Measurements from ENCODE around the gene ING1.
"Not testable (repeated sequence)": the region's sequence is repeated elsewhere in the genome, so short reads cannot be mapped to it uniquely, and the experiment has no call there.

Gene ING1, protein sequence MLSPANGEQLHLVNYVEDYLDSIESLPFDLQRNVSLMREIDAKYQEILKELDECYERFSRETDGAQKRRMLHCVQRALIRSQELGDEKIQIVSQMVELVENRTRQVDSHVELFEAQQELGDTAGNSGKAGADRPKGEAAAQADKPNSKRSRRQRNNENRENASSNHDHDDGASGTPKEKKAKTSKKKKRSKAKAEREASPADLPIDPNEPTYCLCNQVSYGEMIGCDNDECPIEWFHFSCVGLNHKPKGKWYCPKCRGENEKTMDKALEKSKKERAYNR
- total RNA-seq = 24.2 to 29.2 (median 26.9) reads per million in 4 experiments

GRCh38 chr13:110713642-110713952 is at the start of gene ING1:
TSS of gene ING1 (plus strand) at chr13:110713700. CDS start at chr13:110714150, 450 bp downstream.
- DNase-seq = no peak

DNA sequence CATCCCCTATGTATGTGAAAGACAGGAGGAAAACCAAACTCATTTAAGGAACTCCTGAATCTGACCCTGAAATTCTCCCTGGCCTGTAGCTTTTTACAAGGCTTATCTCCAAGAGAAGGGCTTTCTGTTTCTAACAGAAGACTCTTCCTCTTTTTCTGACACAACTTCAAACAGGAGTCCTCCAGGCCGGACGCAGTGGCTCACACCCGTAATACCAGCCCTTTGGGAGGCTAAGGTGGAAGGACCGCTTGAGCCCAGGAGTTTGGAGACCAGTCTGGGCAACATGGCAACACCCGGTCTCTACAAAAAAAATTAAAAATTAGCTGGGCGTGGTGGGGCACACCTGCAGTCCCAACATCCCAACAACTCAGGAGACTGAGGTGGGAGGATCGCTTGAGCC is 49.5 kb upstream of the ING1 start:
- no peak for DNase-seq

- DNase-seq = no peak
These were observed 48.8 kb upstream of the ING1 start for GRCh38 chr13:110664673-110665072.

- DNase-seq = no peak
These were observed 47.8 kb upstream of the ING1 start for GRCh38 chr13:110665491-110666254.

DNA sequence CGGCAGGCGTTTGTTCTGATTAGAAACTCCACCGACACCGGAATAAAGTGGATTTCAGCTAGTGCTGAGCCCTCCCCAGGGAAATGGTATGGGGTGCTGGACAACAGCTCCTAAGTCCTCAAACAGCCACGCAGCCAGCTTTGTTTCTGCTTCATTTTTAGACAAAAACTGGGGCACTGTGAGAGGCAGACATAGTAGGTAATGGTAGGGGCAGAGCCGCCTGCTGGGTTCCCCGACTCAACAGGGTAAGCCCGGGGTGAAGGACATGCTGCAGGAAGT is 47.3 kb upstream of the ING1 start:
- no peak for DNase-seq

- DNase-seq = no peak
These were observed 44.5 kb upstream of the ING1 start for GRCh38 chr13:110669036-110669435.

- DNase-seq = not testable (repeated sequence)
These were observed 43.7 kb upstream of the ING1 start for GRCh38 chr13:110669814-110670213.

DNA sequence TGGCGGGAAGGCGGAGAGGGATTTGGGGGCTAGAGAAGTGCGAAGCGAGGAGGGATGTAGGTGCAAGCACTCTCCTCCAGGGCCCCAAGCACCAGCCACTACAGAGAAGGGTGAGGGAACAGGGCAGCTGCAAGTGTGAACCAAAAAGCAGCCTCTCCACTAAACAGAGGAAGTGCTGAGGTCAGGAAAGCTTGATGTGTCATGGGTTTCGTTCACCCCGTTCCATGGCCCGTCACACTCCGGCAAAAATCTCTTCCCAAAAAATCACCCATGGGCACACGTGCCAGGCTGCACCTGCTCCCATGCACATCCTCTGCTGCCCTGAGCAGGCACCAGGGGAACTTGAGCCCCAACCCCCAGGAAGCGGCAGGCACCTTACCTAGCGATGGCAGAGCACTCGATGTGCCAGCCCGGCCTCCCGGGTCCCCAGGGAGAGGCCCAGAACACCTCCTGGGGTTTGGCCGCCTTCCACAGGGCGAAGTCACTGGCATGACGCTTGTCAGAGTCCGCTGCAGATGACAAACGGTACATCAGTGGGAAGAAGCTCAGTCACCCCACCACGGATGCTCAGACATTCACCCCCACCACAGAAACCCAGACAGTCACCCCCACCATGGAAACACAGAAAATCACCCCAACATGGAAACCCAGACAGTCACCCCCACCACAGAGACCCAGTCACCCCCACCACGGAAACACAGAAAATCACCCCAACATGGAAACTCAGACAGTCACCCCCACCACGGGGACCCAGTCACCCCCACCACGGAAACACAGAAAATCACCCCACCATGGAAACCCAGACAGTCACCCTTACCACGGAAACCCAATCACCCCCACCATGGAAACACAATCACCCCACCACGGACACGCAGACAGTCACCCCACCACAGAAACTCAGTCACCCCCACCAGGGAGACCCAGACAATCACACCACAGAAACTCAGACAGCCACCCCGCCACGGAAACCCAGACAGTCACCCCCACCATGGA is 36.6 kb upstream of the ING1 start:
- DNase-seq = no peak

GRCh38 chr13:110677731-110678545 is 35.6 kb upstream of the ING1 start:
- DNase-seq = no peak

DNA sequence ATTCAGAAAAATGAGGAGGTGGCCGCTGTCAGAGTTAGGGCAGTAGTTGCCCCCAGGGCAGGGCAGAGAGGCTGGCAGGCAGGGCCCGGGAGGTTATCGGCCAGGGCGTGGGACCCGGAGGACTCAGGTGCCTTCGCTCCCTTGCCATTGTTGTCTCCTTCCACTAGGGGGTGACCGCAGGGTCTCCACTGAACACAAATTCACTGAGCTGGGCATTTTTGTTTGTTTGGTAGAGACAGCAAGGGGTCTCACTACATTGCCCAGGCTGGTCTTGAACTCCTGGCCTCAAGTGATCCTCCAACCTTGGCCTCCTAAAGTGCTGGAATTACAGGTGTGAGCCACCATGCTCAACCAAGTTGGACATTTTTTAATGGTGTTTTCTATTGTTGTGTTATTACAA is 32.6 kb upstream of the ING1 start:
- DNase-seq = no peak

- no peak for DNase-seq
These were observed 31.5 kb upstream of the ING1 start for GRCh38 chr13:110681868-110682550.

DNA sequence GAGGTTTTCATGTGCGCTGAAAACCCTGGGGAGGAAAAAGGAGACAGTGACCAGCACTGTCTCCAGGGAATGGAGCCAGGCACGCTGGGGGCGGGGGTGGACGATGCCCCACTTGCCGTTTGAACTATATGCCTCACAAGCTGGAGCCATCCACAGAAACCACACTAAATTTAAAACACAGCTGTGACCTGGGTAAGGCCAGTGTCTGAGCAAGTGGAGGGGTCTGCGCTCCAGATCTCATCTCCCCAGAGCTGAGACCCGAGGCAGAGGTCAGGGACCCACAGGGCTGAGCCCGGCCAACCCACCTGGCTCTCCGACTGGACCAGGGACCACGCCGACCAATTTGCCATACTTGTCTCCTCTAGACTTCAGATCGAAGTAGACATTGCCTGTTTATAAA is 30.8 kb upstream of the ING1 start:
- DNase-seq = no peak

- DNase-seq = no peak
These were observed 30.2 kb upstream of the ING1 start for GRCh38 chr13:110683203-110683883.

DNA sequence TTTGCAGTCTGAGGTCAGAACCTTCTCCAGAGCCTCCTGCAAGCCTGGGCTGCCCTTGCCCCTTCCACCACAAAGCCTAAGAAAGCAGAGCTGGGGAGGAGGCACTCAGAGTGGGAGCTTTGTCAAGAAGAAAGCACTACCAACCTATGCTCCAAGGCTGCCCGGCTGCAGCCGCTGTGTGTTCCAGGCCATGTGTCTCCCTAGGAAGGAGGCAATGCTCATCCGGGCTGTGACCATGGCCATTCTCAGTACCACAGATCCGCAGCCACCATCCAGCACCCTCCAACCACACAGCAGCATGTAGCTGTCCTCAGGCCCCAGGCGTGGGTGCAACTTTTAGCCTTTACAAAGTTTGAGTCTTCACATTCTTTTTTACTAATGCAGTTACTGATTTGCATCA is 29.6 kb upstream of the ING1 start:
- DNase-seq = no peak

DNA sequence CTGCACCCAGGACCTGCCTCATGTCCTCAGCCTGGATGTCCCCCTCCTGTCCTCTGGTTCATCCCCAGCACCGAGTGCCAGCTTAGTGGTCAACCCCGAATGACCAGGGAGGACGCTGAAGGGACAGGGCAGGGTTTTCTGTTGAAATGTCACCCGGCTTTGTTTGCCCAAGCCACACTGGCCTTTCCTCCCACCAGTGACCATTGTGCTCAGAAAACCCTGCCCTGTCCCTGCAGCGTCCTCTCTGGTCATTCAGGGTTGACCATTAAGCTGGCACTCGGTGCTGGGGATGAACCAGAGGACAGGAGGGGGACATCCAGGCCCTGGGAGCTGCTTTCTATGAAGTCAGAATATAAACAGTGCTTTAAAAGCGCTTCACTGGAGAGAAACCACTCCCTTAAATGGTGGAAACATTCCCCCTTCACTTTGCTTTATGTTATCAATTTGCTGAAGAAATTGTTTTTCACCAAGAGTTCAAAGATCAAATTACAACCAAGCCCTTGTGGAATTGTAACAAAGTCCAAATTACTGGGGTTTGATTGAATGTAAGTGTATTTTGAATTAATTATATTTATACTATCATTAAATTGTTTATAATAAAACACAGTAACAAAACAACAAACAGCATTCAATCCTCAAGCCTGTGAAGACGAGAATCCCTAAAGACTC is 29.0 kb upstream of the ING1 start:
- no peak for DNase-seq

- DNase-seq = no peak
These were observed 28.0 kb upstream of the ING1 start for GRCh38 chr13:110685305-110686020.

- no peak for DNase-seq
These were observed 25.8 kb upstream of the ING1 start for GRCh38 chr13:110687736-110688135.

DNA sequence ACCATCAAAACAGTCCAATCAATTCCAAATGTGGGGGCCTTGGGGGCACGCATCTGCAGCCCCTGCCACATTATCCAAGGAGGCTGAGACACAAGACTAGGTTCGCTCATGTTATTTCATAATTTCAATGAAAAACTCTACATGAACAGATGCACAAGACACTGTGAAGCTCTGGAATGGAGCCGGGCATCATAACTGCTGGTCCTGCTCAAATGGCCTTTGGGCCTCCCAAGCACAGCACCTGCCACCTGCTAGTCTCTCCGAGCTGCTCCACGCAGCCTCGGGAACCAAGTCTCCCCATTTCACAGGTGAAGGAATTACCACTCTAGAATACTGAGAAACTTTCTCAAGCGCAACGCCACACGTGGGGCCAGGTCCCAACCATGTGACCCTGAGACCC is 24.5 kb upstream of the ING1 start:
- no peak for DNase-seq

GRCh38 chr13:110689711-110690110 is 23.8 kb upstream of the ING1 start:
- DNase-seq = no peak

DNA sequence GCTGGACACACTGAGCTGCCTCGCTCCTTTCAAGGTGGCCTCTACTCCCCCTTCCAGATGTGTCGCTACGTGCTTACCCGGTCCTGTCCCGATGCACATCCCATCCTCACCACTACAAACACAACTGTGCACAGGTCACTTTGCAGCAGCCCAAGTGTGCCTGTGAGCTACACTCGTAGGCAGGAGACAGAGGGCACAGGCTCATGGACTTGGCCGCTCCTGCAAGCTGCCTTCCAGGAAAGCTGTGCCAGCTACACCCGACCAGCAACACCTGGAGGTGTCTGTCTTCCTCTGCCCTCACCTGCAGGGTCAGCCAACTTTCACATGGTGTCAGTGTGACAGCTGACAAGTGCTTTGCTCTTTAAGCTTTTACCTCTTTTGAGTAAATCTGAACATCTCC is 23.0 kb upstream of the ING1 start:
- no peak for DNase-seq
